ENCODE measurements around the gene PARD3B. TPM values are rescaled to one million over a fixed set of nuclear protein-coding genes. Genes with fewer than 3 reads are reported as not detected.

The PARD3B gene
- total and polyA plus RNA-seq, 12 donors = 0.46 to 12.4 (median 8.3) TPM

- TF ChIP-seq CTCF (IDR thresholded peaks at IDR 0.05) = no peak
- Histone ChIP-seq H3K27me3 (no peaks in the 10 kb centered on the region), H3K36me3 (no peaks in the 10 kb centered on the region), H3K27ac (no peak overlapping the region), H3K9me3 (no peaks in the 10 kb centered on the region), H3K4me1 (peaks cover 0 to 16% (median 3%) of the 10 kb centered on the region in 9 donors), H3K4me3 (no peak overlapping the region)
- DNase-seq (no peak), ATAC-seq (no peak)
- intact Hi-C loops (cut with DNase I) = no loop called here
These were observed 230.5 kb downstream of the PARD3B start for GRCh38 chr2:204775766-204776165.

DNA sequence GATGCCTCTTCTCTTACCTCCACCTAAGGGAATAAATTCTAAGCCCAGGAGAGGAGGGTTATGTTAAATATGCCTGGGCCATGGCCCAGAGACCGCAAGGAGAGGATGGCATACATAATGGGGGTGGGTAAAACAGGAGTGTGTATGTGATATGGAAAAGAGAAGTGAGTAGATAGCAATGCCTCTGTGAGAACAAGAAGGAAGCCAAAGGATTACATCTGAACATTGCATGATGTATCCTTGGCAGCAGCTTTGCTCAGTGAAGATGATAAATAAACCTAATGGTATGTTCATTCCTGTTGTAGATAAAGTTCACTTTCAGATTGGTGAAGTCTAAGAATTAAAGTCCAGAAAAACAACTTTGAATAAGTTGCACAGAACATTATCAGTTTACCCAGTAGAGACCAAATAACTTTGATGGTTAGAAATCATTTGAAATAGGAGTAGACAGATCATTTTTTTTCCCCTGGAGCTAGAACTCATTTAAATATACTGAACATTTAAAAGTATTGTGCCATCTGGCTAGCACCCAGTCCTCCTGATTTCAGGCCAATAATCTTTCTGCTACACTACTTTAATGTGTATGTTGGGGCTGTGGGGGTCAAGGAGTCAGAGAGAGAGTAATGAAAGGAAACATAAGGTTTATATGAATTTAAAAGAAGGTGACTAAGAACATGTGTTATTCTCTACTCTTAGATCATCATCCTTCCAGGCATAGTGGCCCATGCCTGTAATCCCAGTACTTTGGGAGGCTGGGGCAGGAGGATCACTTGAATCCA lies 231.7 kb downstream of the PARD3B start:
- DNase-seq (no peak), ATAC-seq (no peak)
- intact Hi-C loops (cut with DNase I) = no loop called here
- H3K36me3 ChIP-seq = no peaks in the 10 kb centered on the region
- WGBS, 2 donors = 78 to 89% methylated on average over 1 of the region's 1 CpG
- H3K27ac ChIP-seq = no peak overlapping the region
- H3K27me3 ChIP-seq = no peaks in the 10 kb centered on the region
- no peaks in the 10 kb centered on the region for H3K9me3 ChIP-seq
- no peak overlapping the region for H3K4me3 ChIP-seq
- TF ChIP-seq CTCF (IDR thresholded peaks at IDR 0.05) = no peak
- peaks cover 0 to 13% (median 3%) of the 10 kb centered on the region in 9 donors for H3K4me1 ChIP-seq

DNA sequence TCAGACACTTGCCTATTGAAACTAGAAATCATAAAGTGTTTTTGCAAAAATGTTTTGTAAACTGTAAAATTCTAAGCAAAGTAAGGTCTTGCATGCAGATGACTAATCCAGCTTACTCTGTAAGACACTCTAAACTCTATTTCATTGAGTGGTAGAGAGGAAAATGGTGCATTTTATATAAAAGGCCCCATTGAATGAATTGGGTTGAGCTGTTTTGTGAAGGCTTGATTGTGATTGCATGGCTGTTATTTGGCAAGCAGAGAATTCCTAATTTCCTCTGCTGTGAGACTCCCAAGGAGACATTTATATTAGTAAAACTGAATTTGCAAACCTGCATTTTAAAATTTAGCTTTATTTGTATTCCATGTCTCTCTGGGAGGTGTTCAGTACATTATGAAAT lies 234.5 kb downstream of the PARD3B start:
- TF ChIP-seq CTCF (IDR thresholded peaks at IDR 0.05) = no peak
- peaks cover 0 to 13% (median 3%) of the 10 kb centered on the region in 9 donors for H3K4me1 ChIP-seq
- H3K27ac ChIP-seq = no peak overlapping the region
- ATAC-seq (no peak), DNase-seq (no peak)
- H3K9me3 ChIP-seq = no peaks in the 10 kb centered on the region
- no peak overlapping the region for H3K4me3 ChIP-seq
- no peaks in the 10 kb centered on the region for H3K27me3 ChIP-seq
- intact Hi-C loops (cut with DNase I) = no loop called here
- no peaks in the 10 kb centered on the region for H3K36me3 ChIP-seq

- Histone ChIP-seq H3K36me3 (no peaks in the 10 kb centered on the region), H3K9me3 (no peaks in the 10 kb centered on the region), H3K27me3 (no peaks in the 10 kb centered on the region), H3K4me3 (no peak overlapping the region), H3K27ac (no peak overlapping the region), H3K4me1 (no peaks in the 10 kb centered on the region)
- intact Hi-C loops (cut with DNase I) = no loop called here
- DNase-seq (no peak), ATAC-seq (no peak)
- WGBS, 2 donors = 91 to 92% methylated on average over 1 of the region's 1 CpG
- no peak for TF ChIP-seq CTCF (IDR thresholded peaks at IDR 0.05)
These were observed 236.7 kb downstream of the PARD3B start for GRCh38 chr2:204781941-204782340.

Data from heart right ventricle (tissue), 16 donors.